H1 (cell line): ENCODE data around the gene LOX.

Source experiments
- CHD2 ChIP-seq: IDR thresholded peaks from 2 replicates; pipeline ENCODE4 v1.6.1; 2012; ENCODE audit warnings: low read length, improper control_type of control experiment
- EGR1 ChIP-seq: IDR thresholded peaks from 2 replicates; pipeline ENCODE4 v1.6.1; 2011; ENCODE audit warnings: low read depth, low read length, borderline replicate concordance
- EZH2 ChIP-seq: fragments of 200-600 bp; sonication (generic); IDR thresholded peaks from 2 replicates; pipeline ENCODE4 v1.7.1; 2012; ENCODE audit warnings: low read depth, mild to moderate bottlenecking, moderate library complexity, low read length, inconsistent platforms; ENCODE audit not compliant: severe bottlenecking
- NRF1 ChIP-seq: IDR thresholded peaks from 2 replicates; pipeline ENCODE4 v1.6.1; 2011; ENCODE audit warnings: mild to moderate bottlenecking, low read depth, low read length, improper control_type of control experiment
- POLR2AphosphoS5 ChIP-seq: IDR thresholded peaks from 2 replicates; pipeline ENCODE4 v1.6.1; 2011; ENCODE audit warnings: low read depth, low read length
- RFX5 ChIP-seq: IDR thresholded peaks from 2 replicates; pipeline ENCODE4 v1.6.1; 2011; ENCODE audit warnings: low read depth, low read length, improper control_type of control experiment, borderline replicate concordance
- SIX5 ChIP-seq: IDR thresholded peaks from 2 replicates; pipeline ENCODE4 v1.6.1; 2011; ENCODE audit warnings: mild to moderate bottlenecking, low read depth, low read length
- SP1 ChIP-seq: IDR thresholded peaks from 2 replicates; pipeline ENCODE4 v1.6.1; 2011; ENCODE audit warnings: low read depth, low read length
- TAF1 ChIP-seq: IDR thresholded peaks from 2 replicates; pipeline ENCODE4 v1.6.1; 2011; ENCODE audit warnings: mild to moderate bottlenecking, low read depth, low read length
- TCF12 ChIP-seq: IDR thresholded peaks from 2 replicates; pipeline ENCODE4 v1.6.1; 2011; ENCODE audit warnings: low read depth, mild to moderate bottlenecking, low read length
- TF ChIP-seq, protein P1 (sequence below), 3 experiments: IDR thresholded peaks; 1 replicate in 2 of 3; 2 replicates in 1 of 3; pipeline versions ENCODE4 v1.5.1 to v1.6.1; 2011; ENCODE audit warnings: low read length in 3 of 3, mild to moderate bottlenecking in 3 of 3, inconsistent platforms in 2 of 3, low read depth in 1 of 3, moderate library complexity in 1 of 3; ENCODE audit not compliant: insufficient read depth in 1 of 3; ENCODE audit errors: control extremely low read depth in 1 of 3
- TF ChIP-seq, protein P2 (sequence below): IDR thresholded peaks from 2 replicates; pipeline ENCODE4 v1.6.1; 2011; ENCODE audit warnings: low read depth, mild to moderate bottlenecking, low read length; ENCODE audit not compliant: insufficient read depth
- TF ChIP-seq, protein P3 (sequence below): IDR thresholded peaks from 2 replicates; pipeline ENCODE4 v1.6.1; 2012; ENCODE audit warnings: low read length, inconsistent platforms

DNA sequence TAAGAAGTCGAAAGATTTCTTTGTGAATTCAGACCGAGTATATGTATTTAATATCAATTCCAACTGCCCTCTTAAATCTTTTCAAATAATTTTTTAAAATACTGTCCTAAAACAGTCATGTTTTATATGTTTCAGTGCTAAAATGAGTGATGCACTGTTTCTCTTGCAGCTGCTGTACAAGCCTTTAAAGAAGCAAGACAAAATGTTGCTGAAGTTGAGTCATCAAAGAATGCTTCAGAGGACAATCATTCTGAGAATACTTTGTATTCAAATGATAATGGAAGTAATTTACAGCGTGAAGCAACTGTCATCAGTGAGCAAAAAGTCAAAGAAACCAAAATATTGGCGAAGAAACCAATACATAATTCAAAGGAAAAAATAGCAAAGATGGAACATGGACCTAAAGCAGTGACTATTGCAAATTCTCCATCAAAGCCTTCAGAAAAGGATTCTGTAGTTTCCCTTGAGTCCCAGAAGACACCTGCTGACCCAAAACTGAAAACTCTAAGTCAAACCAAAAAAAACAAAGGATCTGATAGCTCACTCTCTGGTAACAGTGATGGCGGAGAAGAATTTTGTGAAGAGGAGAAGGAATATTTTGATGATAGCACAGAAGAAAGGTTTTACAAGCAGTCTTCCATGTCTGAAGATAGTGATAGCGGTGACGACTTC, 58.0 kb downstream of the LOX start:
- no peak for TF ChIP-seq EGR1
- TF ChIP-seq TCF12: no peak
- TF ChIP-seq, protein P1, sequence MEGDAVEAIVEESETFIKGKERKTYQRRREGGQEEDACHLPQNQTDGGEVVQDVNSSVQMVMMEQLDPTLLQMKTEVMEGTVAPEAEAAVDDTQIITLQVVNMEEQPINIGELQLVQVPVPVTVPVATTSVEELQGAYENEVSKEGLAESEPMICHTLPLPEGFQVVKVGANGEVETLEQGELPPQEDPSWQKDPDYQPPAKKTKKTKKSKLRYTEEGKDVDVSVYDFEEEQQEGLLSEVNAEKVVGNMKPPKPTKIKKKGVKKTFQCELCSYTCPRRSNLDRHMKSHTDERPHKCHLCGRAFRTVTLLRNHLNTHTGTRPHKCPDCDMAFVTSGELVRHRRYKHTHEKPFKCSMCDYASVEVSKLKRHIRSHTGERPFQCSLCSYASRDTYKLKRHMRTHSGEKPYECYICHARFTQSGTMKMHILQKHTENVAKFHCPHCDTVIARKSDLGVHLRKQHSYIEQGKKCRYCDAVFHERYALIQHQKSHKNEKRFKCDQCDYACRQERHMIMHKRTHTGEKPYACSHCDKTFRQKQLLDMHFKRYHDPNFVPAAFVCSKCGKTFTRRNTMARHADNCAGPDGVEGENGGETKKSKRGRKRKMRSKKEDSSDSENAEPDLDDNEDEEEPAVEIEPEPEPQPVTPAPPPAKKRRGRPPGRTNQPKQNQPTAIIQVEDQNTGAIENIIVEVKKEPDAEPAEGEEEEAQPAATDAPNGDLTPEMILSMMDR (IDR thresholded peaks at IDR 0.05; ENCODE audit: control extremely low read depth in 1 of 3, insufficient read depth in 1 of 3, low read depth in 1 of 3, low read length in 3 of 3): no peak
- TF ChIP-seq CHD2: no peak
- no peak for TF ChIP-seq RFX5
- no peak for TF ChIP-seq SIX5
- TF ChIP-seq, protein P2, sequence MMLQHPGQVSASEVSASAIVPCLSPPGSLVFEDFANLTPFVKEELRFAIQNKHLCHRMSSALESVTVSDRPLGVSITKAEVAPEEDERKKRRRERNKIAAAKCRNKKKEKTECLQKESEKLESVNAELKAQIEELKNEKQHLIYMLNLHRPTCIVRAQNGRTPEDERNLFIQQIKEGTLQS: no peak
- no peak for TF ChIP-seq SP1
- no peak for TF ChIP-seq POLR2AphosphoS5
- TF ChIP-seq TAF1: no peak
- TF ChIP-seq NRF1: no peak
- TF ChIP-seq, protein P3, sequence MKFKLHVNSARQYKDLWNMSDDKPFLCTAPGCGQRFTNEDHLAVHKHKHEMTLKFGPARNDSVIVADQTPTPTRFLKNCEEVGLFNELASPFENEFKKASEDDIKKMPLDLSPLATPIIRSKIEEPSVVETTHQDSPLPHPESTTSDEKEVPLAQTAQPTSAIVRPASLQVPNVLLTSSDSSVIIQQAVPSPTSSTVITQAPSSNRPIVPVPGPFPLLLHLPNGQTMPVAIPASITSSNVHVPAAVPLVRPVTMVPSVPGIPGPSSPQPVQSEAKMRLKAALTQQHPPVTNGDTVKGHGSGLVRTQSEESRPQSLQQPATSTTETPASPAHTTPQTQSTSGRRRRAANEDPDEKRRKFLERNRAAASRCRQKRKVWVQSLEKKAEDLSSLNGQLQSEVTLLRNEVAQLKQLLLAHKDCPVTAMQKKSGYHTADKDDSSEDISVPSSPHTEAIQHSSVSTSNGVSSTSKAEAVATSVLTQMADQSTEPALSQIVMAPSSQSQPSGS: no peak
- no peak for TF ChIP-seq EZH2
